IMR-90 (cell line): Measurements from ENCODE around the gene ARMH4. TPM values are rescaled to one million over a fixed set of nuclear protein-coding genes. Genes with fewer than 3 reads are reported as not detected.

ENCODE experiments used
- ATAC-seq: fragments of 200-7000 bp; cut with Tn5 transposase; 2 replicates; pipeline ENCODE4 v1.9.1; 2020; ENCODE audit warnings: low read depth, mild to moderate bottlenecking, moderate library complexity
- BruUV-seq: library from RNA; stranded (reverse); fragments of 400-500 nt; replicated peaks from 2 replicates; lab custom pipeline; 2021; lab: Mats Ljungman, UMichigan
- CTCF ChIA-PET: fragments of 300-600 bp; formaldehyde crosslinking; extraction: SDS; loops from one replicate; lab custom pipeline; 2021; ENCODE audit warnings: antibody characterized with exemption; lab: Yijun Ruan, JAX
- POLR2A ChIA-PET: fragments of 300-600 bp; sonication (Branson Sonifier 250); formaldehyde crosslinking; loops from one replicate; lab custom pipeline; 2022; ENCODE audit warnings: antibody characterized with exemption; ENCODE audit not compliant: unreplicated experiment; lab: Charles Lee
- DNase-seq: peaks from one replicate; pipeline ENCODE4 v3.0.0; 2013
- H2AFZ ChIP-seq: replicated peaks from 2 replicates; pipeline ENCODE3; 2013; ENCODE audit warnings: low read length, mild to moderate bottlenecking; ENCODE audit not compliant: poor library complexity
- H2AK5ac ChIP-seq: 2 replicates; pipeline ENCODE4 v1.6.1; 2013; ENCODE audit warnings: low read depth, low read length, inconsistent platforms
- H2AK9ac ChIP-seq: replicated peaks from 2 replicates; pipeline ENCODE3; 2013; ENCODE audit warnings: mild to moderate bottlenecking, low read depth, low read length, moderate library complexity; ENCODE audit not compliant: poor library complexity
- H2BK120ac ChIP-seq: 2 replicates; pipeline ENCODE4 v1.6.1; 2013; ENCODE audit warnings: low read depth, low read length, inconsistent platforms
- H2BK15ac ChIP-seq: 3 replicates; pipeline ENCODE4 v1.6.1; 2013; ENCODE audit warnings: low read depth, low read length, inconsistent platforms
- H2BK20ac ChIP-seq: 2 replicates; pipeline ENCODE4 v1.6.1; 2013; ENCODE audit warnings: low read depth, mild to moderate bottlenecking, inconsistent platforms, low read length, moderate library complexity
- H2BK5ac ChIP-seq: 2 replicates; pipeline ENCODE4 v1.6.1; 2013; ENCODE audit warnings: mild to moderate bottlenecking, low read depth, low read length, inconsistent platforms; ENCODE audit not compliant: poor library complexity, severe bottlenecking
- H3K14ac ChIP-seq: replicated peaks from 2 replicates; pipeline ENCODE4 v1.6.1; 2013; ENCODE audit warnings: low read depth, low read length, inconsistent platforms
- H3K18ac ChIP-seq: 2 replicates; pipeline ENCODE4 v1.6.1; 2013; ENCODE audit warnings: low read depth, low read length, control low read depth
- H3K23ac ChIP-seq: 2 replicates; pipeline ENCODE4 v1.6.1; 2013; ENCODE audit warnings: low read depth, low read length, inconsistent platforms
- H3K27ac ChIP-seq: 2 replicates; pipeline ENCODE4 v1.5.1; 2013; ENCODE audit warnings: mild to moderate bottlenecking, control low read depth, low read length; ENCODE audit not compliant: insufficient read depth
- H3K27me3 ChIP-seq: 2 replicates; pipeline ENCODE4 v1.6.1; 2013; ENCODE audit warnings: low read length; ENCODE audit not compliant: control insufficient read depth, insufficient read depth
- H3K36me3 ChIP-seq: 2 replicates; pipeline ENCODE4 v1.6.1; 2013; ENCODE audit warnings: low read length, mixed read lengths; ENCODE audit not compliant: control insufficient read depth, insufficient read depth
- H3K4ac ChIP-seq: 2 replicates; pipeline ENCODE4 v1.6.1; 2013; ENCODE audit warnings: low read depth, low read length, inconsistent platforms
- H3K4me1 ChIP-seq: 2 replicates; pipeline ENCODE4 v1.6.1; 2013; ENCODE audit warnings: low read length, mixed read lengths; ENCODE audit not compliant: control insufficient read depth, insufficient read depth
- H3K4me2 ChIP-seq: 2 replicates; pipeline ENCODE4 v1.6.1; 2013; ENCODE audit warnings: low read depth, mild to moderate bottlenecking, control low read depth, low read length, moderate library complexity
- H3K4me3 ChIP-seq: 2 replicates; pipeline ENCODE4 v1.5.1; 2013; ENCODE audit warnings: low read depth, mild to moderate bottlenecking, control low read depth, low read length, moderate library complexity; ENCODE audit not compliant: insufficient read depth
- H3K56ac ChIP-seq: 2 replicates; pipeline ENCODE4 v1.6.1; 2013; ENCODE audit warnings: low read length, inconsistent platforms; ENCODE audit not compliant: insufficient read depth; ENCODE audit errors: extremely low read depth
- H3K79me1 ChIP-seq, 2 experiments: 2 replicates each; pipeline ENCODE4 v1.6.1; 2013; ENCODE audit warnings: low read length in 2 of 2, inconsistent platforms in 1 of 2, low read depth in 1 of 2
- H3K9ac ChIP-seq: 2 replicates; pipeline ENCODE4 v1.6.1; 2013; ENCODE audit warnings: low read depth, low read length, control low read depth
- H3K9me1 ChIP-seq: 2 replicates; pipeline ENCODE4 v1.6.1; 2013; ENCODE audit warnings: low read length, inconsistent platforms; ENCODE audit not compliant: insufficient read depth
- H3K9me3 ChIP-seq: 2 replicates; pipeline ENCODE4 v1.6.1; 2013; ENCODE audit warnings: low read length; ENCODE audit not compliant: control insufficient read depth, insufficient read depth
- H4K20me1 ChIP-seq: 2 replicates; pipeline ENCODE4 v1.6.1; 2013; ENCODE audit warnings: low read length, inconsistent platforms; ENCODE audit not compliant: insufficient read depth
- H4K5ac ChIP-seq: 2 replicates; pipeline ENCODE4 v1.6.1; 2013; ENCODE audit warnings: mild to moderate bottlenecking, low read depth, low read length, control low read depth
- H4K8ac ChIP-seq, 2 experiments: 2 replicates each; pipeline ENCODE4 v1.6.1; 2013; ENCODE audit warnings: low read depth in 2 of 2, low read length in 2 of 2, control low read depth in 1 of 2, inconsistent platforms in 1 of 2
- H4K91ac ChIP-seq: 2 replicates; pipeline ENCODE4 v1.6.1; 2013; ENCODE audit warnings: low read depth, low read length, inconsistent platforms; ENCODE audit not compliant: insufficient read depth
- BHLHE40 ChIP-seq: fragments of 150-350 bp; IDR thresholded peaks from 2 replicates; pipeline ENCODE4 v1.6.1; 2016; ENCODE audit warnings: mild to moderate bottlenecking, low read depth, low read length
- CEBPB ChIP-seq: IDR thresholded peaks from 2 replicates; pipeline ENCODE4 v1.6.1; 2012; ENCODE audit warnings: low read depth, low read length, improper control_type of control experiment
- CHD1 ChIP-seq: IDR thresholded peaks from 2 replicates; pipeline ENCODE4 v1.6.1; 2012; ENCODE audit warnings: low read depth, low read length, improper control_type of control experiment
- NFE2L2 ChIP-seq: fragments of 150-350 bp; IDR thresholded peaks from 2 replicates; pipeline ENCODE4 v1.6.1; 2016; ENCODE audit warnings: low read depth, mild to moderate bottlenecking, low read length
- RCOR1 ChIP-seq: IDR thresholded peaks from 2 replicates; pipeline ENCODE4 v1.6.1; 2012; ENCODE audit warnings: mild to moderate bottlenecking, low read length, improper control_type of control experiment; ENCODE audit not compliant: insufficient replicate concordance
- RFX5 ChIP-seq: IDR thresholded peaks from 2 replicates; pipeline ENCODE4 v1.8.0; 2012; ENCODE audit warnings: low read depth, mild to moderate bottlenecking, low read length, moderate library complexity
- SMC3 ChIP-seq: fragments of 150-350 bp; IDR thresholded peaks from 2 replicates; pipeline ENCODE4 v1.6.1; 2016; ENCODE audit warnings: low read depth, mild to moderate bottlenecking, antibody characterized with exemption, low read length, moderate library complexity
- WGBS, 2 experiments: methylation state at CpG; one replicate each; pipeline versions ENCODE4 v1.1.5 to v1.1.7; 2013; ENCODE audit warnings: missing lambda C conversion rate in 2 of 2; ENCODE audit not compliant: insufficient read length in 1 of 2; ENCODE audit errors: extremely low coverage in 2 of 2; 5-methylcytosine and 5-hydroxymethylcytosine counted together
- dilution Hi-C: fragments of 300-500 bp; cut with HindIII; formaldehyde crosslinking; loops from one replicate; pipeline ENCODE4 v1.14.3; 2018; ENCODE audit warnings: low sequenced_read_pairs; ENCODE audit not compliant: unreplicated experiment
- in situ Hi-C: fragments of 300-500 bp; cut with MboI; formaldehyde crosslinking; loops from 3 replicates; pipeline ENCODE4 v1.14.3; 2019; ENCODE audit warnings: low sequenced_read_pairs, inconsistent platforms, mixed read lengths
- intact Hi-C: fragments of 100-400 bp; cut with micrococcal nuclease; formaldehyde crosslinking; loops from 2 replicates; pipeline ENCODE4 v1.10.0; 2022
- polyA plus RNA-seq, 3 experiments: library from polyadenylated mRNA; depleted of rRNA; stranded (reverse); fragments of >200 nt; gene quantifications; 2 replicates each; pipeline ENCODE4 v1.2.3, GENCODE V29; 2012; ENCODE audit warnings: low replicate concordance in 1 of 3
- total RNA-seq: library from RNA; depleted of rRNA; stranded (reverse); fragments of >200 nt; gene quantifications from 2 replicates; pipeline ENCODE4 v1.2.3, GENCODE V29; 2012
- TF ChIP-seq, protein P1 (sequence below): fragments of 150-350 bp; IDR thresholded peaks from 2 replicates; pipeline ENCODE4 v1.6.1; 2016; ENCODE audit warnings: low read depth, mild to moderate bottlenecking, low read length, moderate library complexity, borderline replicate concordance

The ARMH4 gene
- total and polyA plus RNA-seq, 2 of the 4 experiments (the other 2 are of a cell fraction): 4.6 to 5.6 TPM

DNA sequence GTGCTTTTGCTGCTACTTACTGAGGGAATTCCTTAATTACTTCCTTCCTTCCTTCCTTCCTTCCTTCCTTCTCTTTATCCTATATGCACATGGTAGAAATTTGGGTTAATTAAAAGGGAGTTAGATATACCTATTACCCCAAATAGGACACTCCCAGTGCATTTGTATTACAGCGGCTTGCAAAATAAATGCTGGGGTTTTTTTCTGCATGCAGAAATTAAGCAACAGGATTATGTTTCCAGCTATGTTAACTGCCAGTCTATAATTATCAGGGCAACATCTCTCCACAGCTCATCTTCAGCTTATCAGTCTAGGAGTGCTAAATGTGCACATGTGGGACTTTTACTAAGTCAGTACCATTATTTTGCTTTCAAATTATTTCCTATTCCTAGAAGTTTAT, 153.2 kb downstream of the ARMH4 start:
- dilution Hi-C loops (no loop called here), intact Hi-C loops (no loop called here), in situ Hi-C loops (no loop called here)
- Histone ChIP-seq H3K23ac (no peak overlapping the region), H3K79me1 (no peaks in the 10 kb centered on the region), H4K8ac (no peak overlapping the region), H3K4me3 (no peak overlapping the region), H3K4ac (no peak overlapping the region), H2AK5ac (no peak overlapping the region), H3K4me2 (no peak overlapping the region), H2AK9ac (no peak overlapping the region), H3K36me3 (no peaks in the 10 kb centered on the region), H2BK15ac (no peak overlapping the region), H3K56ac (no peak overlapping the region), H3K18ac (no peak overlapping the region), H2BK5ac (no peak overlapping the region), H3K27ac (no peak overlapping the region), H2BK20ac (no peak overlapping the region), H3K4me1 (no peaks in the 10 kb centered on the region), H3K9ac (no peak overlapping the region), H2BK120ac (no peak overlapping the region), H3K27me3 (no peaks in the 10 kb centered on the region), H4K20me1 (no peaks in the 10 kb centered on the region), H3K9me1 (no peaks in the 10 kb centered on the region), H4K91ac (no peak overlapping the region), H3K9me3 (no peaks in the 10 kb centered on the region), H4K5ac (no peak overlapping the region), H3K14ac (no peak overlapping the region), H2AFZ (no peak overlapping the region)
- CTCF ChIA-PET: no interaction called here
- DNase-seq: no peak
- no CpG with 5 or more reads among the region's 1 CpG for WGBS, 2 experiments
- no TSS peak for BruUV-seq
- TF ChIP-seq SMC3 (no peak), CHD1 (no peak), BHLHE40 (no peak), RCOR1 (no peak), NFE2L2 (no peak), RFX5 (no peak), CEBPB (no peak)
- TF ChIP-seq, protein P1, sequence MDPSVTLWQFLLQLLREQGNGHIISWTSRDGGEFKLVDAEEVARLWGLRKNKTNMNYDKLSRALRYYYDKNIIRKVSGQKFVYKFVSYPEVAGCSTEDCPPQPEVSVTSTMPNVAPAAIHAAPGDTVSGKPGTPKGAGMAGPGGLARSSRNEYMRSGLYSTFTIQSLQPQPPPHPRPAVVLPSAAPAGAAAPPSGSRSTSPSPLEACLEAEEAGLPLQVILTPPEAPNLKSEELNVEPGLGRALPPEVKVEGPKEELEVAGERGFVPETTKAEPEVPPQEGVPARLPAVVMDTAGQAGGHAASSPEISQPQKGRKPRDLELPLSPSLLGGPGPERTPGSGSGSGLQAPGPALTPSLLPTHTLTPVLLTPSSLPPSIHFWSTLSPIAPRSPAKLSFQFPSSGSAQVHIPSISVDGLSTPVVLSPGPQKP: no peak
- no peak for ATAC-seq
- POLR2A ChIA-PET: no interaction called here
